Measurements from ENCODE around the gene ASB12.

Gene ASB12

GRCh38 chrX:64187762-64188150 is 42.7 kb downstream of the ASB12 start:
- FAIRE-seq (no peak), DNase-seq (ENCODE audit: insufficient read length, low spot score) (no peak)

GRCh38 chrX:64186974-64187761 is 43.2 kb downstream of the ASB12 start:
- FAIRE-seq: no peak

GRCh38 chrX:64184396-64184795 is 46.0 kb downstream of the ASB12 start:
- DNase-seq (ENCODE audit: insufficient read length, low spot score) (no peak), FAIRE-seq (no peak)

More at GRCh38 chrX:64186974-64187761, 43.2 kb downstream of the ASB12 start:
- no peak for DNase-seq (ENCODE audit: insufficient read length, low spot score)

GRCh38 chrX:64182208-64182607 is 48.2 kb downstream of the ASB12 start:
- DNase-seq (ENCODE audit: insufficient read length, low spot score): no peak

GRCh38 chrX:64176876-64177275 is 53.5 kb downstream of the ASB12 start:
- DNase-seq (ENCODE audit: insufficient read length, low spot score) (no peak), FAIRE-seq (no peak)

More at GRCh38 chrX:64182208-64182607, 48.2 kb downstream of the ASB12 start:
- FAIRE-seq: no peak

Measured in GM19239 (cell line).